HT-29 (cell line): ENCODE results near the gene KCNAB2. TPM values are rescaled to one million over a fixed set of nuclear protein-coding genes. Genes with fewer than 3 reads are reported as not detected.
"Not testable (repeated sequence)": the region's sequence is repeated elsewhere in the genome, so short reads cannot be mapped to it uniquely, and the experiment has no call there.

ENCODE experiments used
- DNase-seq: peaks from one replicate; pipeline ENCODE4 v3.0.0-alpha.2; 2015; ENCODE audit warnings: low spot score
- total RNA-seq: library from RNA; depleted of rRNA; stranded (reverse); fragments of >200 nt; shearing (Covaris generic); gene quantifications from 2 replicates; pipeline ENCODE4 v1.2.3, GENCODE V29; 2014

KCNAB2 gene
- total RNA-seq, 1 experiment from 2014 or later: 3.9 TPM

- DNase-seq: no peak
Observed at GRCh38 chr1:6009120-6010040, 36.3 kb upstream of the KCNAB2 start.

GRCh38 chr1:6010554-6010953 lies 35.1 kb upstream of the KCNAB2 start:
- DNase-seq: no peak

GRCh38 chr1:6011161-6011945 lies 34.3 kb upstream of the KCNAB2 start:
- no peak for DNase-seq

DNA sequence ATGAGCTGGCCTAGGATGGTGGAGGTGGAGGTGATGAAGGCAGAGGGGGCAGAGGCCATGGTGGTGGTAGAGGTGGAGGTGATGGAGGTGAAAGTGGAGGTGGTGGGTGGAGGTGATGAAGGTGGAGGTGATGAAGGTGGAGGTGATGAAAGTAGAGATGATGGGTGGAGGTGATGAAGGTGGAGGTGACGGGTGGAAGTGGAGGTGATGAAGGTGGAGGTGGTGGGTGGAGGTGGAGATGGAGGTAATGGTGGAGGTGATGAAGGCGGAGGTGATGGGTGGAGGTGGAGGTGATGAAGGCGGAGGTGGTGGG lies 33.8 kb upstream of the KCNAB2 start:
- no peak for DNase-seq

- no peak for DNase-seq
Observed at GRCh38 chr1:6012529-6013318, 33.0 kb upstream of the KCNAB2 start.

DNA sequence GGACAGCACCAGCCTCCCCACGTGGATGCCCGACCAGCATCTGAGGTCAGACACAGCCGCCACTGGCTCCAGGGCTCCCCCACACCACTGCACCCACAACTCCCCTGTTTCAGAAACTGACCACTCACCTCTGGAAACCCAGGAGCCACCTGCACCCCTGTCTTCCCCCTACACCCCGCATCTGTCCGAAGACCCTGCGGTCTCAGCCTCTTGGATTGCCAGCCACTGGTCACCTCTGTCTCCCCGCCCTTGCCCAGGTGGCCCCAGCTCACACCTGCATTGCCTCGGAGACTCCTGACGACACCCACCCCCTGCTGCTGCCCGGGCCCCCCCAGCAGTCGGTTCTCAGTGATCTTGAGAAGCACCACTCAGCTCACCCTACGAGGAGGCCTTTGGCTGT lies 32.2 kb upstream of the KCNAB2 start:
- DNase-seq: no peak

DNA sequence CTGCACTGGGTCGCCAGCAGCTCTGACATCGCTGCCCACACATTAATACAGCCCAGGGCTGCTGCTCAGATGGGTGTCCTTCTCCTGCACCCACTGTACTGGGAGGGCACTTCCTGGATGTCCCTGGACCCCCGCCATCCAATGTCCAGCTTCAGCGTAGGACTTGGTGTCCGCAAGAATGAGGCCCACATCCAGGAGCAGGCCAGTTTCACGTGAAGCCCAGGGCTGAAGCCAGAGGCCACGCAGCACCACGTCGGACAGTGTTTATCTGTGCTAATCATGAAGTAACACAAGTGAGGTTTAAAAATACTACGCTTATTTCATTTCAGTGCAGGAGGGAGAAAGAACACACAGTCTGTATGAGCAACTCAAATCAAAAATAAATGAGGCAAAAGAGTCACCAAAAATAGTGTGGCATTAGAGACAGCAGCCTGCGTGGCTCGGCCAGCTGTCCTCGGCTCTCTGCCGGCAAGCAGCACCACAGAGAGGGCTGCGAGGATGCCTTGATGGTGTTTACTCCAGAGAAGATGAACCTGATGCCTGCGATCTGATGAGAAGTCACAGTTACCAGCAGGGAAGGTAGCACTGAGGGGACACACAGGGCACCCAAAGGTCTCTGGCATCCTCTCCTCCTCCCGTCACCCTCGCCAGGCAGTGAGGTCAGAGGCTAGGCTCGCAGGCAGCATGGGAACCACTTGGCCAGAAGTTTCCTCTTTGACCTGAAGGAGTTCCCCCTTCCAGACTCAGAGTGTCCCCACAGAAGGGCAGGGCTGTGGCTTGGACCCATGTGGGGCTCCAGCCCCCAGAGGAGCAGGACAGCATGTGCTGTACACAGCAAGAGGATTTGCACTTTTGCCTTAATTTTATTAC lies 31.3 kb upstream of the KCNAB2 start:
- no peak for DNase-seq

GRCh38 chr1:6016191-6016865 lies 29.4 kb upstream of the KCNAB2 start:
- DNase-seq: no peak

- not testable (repeated sequence) for DNase-seq
Observed at GRCh38 chr1:6017654-6018053, 28.0 kb upstream of the KCNAB2 start.

GRCh38 chr1:6019166-6019845 lies 26.4 kb upstream of the KCNAB2 start:
- no peak for DNase-seq

- DNase-seq: no peak
Observed at GRCh38 chr1:6022193-6022592, 23.5 kb upstream of the KCNAB2 start.

DNA sequence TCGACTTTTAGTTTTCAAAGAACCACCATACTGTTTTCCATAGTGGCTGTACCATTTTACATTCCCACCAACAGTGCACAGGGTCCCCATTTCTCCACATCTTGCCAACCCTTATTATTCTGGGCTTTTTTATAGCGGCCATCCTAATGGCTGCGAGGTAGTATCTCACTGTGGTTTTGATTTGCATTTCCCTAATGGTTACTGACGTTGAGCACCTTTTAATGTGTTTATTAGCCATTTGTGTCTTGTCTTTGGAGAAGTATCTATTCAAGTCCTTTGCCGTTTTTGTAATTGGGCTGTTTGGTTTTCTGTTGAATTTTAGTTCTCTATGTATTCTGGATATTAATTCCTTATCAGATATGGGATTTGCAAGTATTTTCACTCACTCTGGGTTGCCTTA lies 22.3 kb upstream of the KCNAB2 start:
- DNase-seq: no peak

- DNase-seq: no peak
Observed at GRCh38 chr1:6024376-6024775, 21.3 kb upstream of the KCNAB2 start.

DNA sequence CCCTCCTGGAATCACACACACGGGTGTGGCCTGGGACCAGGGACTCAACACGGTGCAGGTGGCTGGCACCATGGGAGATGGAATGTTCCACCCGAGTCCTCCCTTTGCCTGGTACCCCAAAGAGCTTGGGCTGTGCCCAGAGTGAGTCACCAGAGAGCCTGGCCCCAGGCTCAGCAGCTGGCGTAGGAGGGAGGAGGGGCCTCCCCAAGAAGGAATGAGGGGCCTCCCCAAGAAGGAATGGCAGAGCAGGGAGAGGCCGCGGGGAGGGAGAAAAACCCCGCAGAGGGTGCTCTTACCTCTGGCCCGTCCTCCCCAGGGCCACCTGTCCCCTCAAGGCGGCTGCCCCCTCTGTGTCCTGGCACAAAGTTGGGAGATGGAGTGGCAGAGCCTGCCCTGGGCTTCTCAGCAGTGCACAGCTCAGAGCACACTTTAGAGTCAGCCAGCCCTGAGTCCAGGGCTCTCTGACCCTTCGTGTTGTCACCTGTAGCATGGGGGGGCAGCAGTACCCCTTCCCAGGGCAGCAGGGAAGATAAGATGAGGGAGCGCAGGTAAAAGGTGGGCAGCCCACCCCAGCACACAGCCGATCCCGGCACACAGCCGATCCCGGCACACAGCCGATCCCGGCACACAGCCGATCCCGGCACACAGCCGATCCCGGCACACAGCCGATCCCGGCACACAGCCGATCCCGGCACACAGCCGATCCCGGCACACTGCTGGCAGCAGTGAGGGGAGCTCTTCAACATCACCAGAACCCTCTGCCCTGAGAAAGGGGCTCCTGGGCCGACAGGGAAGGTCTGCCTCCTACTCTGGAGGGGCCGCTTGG lies 20.2 kb upstream of the KCNAB2 start:
- peak; percentile 31 for DNase-seq

- DNase-seq: peak; percentile 72
Observed at GRCh38 chr1:6026095-6026809, 19.4 kb upstream of the KCNAB2 start.

DNA sequence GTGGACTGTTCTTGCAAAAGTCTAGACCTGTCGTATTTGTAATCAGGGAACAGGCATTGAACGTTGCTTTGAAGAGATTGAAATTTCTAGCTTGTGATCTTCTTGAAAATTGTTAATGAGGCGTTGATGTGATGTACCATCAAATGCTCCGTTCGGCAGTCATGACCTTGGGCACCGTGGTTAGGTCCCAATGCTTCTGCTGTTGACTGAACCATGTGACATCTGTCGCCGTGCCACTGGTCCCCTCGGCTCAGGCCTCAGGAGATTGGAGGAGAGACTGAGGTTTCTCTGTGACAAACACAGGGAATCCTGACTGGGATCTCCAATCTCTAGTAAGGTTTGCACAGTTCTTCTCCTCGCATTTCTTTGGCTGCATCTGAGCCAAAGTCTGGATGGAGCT lies 18.1 kb upstream of the KCNAB2 start:
- no peak for DNase-seq

DNA sequence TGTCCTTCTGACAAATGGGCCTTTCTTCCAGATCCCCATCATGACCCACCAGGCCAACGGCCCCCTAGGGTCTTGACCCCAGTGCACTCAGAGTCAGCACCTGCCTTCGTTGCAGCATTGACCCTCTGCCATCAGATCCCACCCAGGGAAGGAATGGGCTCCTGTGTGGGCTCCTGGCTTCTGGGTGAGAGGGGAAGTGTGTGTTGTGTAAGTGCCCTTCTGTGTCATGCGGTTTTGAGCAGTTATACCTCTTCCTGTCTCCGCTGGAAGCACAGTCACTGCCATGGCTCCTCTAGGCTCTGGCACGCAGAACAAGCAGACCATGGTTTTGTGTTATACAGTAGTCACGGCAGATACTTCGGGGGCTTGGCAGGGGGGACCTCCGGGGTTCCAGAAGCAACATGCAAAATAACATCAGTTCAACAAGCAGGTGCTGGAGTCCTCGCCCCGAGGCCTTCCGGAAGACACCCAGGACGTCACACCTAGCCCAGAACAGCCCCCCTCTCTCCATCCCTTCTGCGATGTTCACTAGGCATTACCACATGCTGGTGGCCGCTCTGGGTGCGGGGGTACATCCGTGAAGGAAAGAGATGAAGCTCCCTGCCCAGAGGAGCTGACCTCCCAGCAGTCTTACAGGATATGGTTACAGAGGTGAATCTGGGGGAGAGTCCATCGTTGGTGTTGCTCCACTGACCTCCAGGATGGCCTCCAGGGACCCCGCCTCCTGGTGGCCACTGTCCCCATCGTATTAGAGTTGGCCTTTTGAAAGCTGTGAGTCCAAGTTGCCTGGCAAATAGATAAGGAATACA lies 17.4 kb upstream of the KCNAB2 start:
- DNase-seq: no peak

DNA sequence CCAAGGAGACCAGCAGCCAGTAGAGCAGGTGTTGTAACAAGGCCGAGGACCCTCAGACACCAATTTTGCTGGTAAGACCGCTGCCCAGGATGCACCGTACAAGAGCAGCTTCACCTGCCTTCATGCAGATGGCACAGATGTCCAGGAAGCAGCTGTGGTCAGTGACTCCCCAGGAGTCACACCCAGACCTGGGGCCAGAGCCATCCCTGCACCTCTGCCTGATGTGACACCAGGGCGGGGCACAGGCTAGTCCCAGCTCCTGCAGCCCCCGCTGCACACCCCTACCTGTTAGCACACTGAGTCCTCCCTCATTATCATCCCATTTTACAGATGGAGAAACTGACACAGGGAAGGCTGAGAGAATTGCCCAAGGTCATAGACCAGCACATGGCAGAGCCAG lies 16.3 kb upstream of the KCNAB2 start:
- DNase-seq: no peak
